Transverse colon (tissue), 4 donors: Measurements from ENCODE around the gene TAOK2. TPM values are rescaled to one million over a fixed set of nuclear protein-coding genes. Genes with fewer than 3 reads are reported as not detected.

Experiments used
- DNase-seq: peaks from one replicate; pipeline ENCODE4 v3.0.0-alpha.2; 2019
- H3K27ac ChIP-seq, 4 donors: fragments of 200-600 bp; sonication (generic); 2 replicates each; pipeline ENCODE4 v1.5.1; 2016 to 2018; ENCODE audit warnings: inconsistent platforms in 4 of 4
- H3K27me3 ChIP-seq: fragments of 200-600 bp; sonication (generic); 2 replicates; pipeline ENCODE4 v1.5.1; 2017; ENCODE audit warnings: inconsistent platforms
- H3K36me3 ChIP-seq, 4 donors: fragments of 200-600 bp; sonication (generic); 2 replicates each; pipeline ENCODE4 v1.5.1; 2017 to 2019; ENCODE audit warnings: inconsistent platforms in 4 of 4
- H3K4me1 ChIP-seq, 4 donors: fragments of 200-600 bp; sonication (generic); 2 replicates each; pipeline ENCODE4 v1.5.1; 2017 to 2020; ENCODE audit warnings: inconsistent platforms in 4 of 4
- H3K4me3 ChIP-seq, 4 donors: fragments of 200-600 bp; sonication (generic); 1 replicate in 1 of 4; 2 replicates in 3 of 4; pipeline versions ENCODE4 v1.5.1 to v1.6.1; 2017 to 2019; ENCODE audit warnings: inconsistent platforms in 4 of 4
- H3K9me3 ChIP-seq, 2 donors: fragments of 200-600 bp; sonication (generic); 2 replicates each; pipeline ENCODE4 v1.5.1; 2017 to 2019; ENCODE audit warnings: inconsistent platforms in 2 of 2
- EP300 ChIP-seq: sonication (generic); formaldehyde crosslinking; IDR thresholded peaks from one replicate; pipeline ENCODE4 v1.6.1; 2017; ENCODE audit warnings: antibody characterized with exemption, low read depth
- POLR2A ChIP-seq: fragments of 450-650 bp; IDR thresholded peaks from one replicate; pipeline ENCODE4 v1.6.1; 2016; ENCODE audit warnings: antibody characterized with exemption, mild to moderate bottlenecking, moderate library complexity
- POLR2AphosphoS5 ChIP-seq, 3 donors: sonication (generic); formaldehyde crosslinking; IDR thresholded peaks; one replicate each; pipeline ENCODE4 v1.6.1; 2016; ENCODE audit warnings: antibody characterized with exemption in 3 of 3
- WGBS, 2 donors: methylation state at CpG; one replicate each; pipeline ENCODE4 v1.1.5; 2018; ENCODE audit warnings: low coverage in 1 of 2; 5-methylcytosine and 5-hydroxymethylcytosine counted together
- in situ Hi-C, 4 donors: fragments of 200-750 bp; cut with MboI; loops; one replicate each; pipeline versions ENCODE4 v1.15.0 to v1.15.1; 2017; ENCODE audit warnings: low sequenced_read_pairs in 3 of 4, low pct_ligation_motif_present in 1 of 4, low pct_unique_long_range_greater_than_20kb in 1 of 4
- intact Hi-C: fragments of 100-400 bp; cut with DNase I; formaldehyde crosslinking; loops from one replicate; pipeline ENCODE4 v1.15.1; 2023; ENCODE audit warnings: low total_unique reads
- total RNA-seq, 4 donors: library from RNA; depleted of rRNA; stranded (reverse); fragments of >200 nt; gene quantifications; one replicate each; pipeline ENCODE4 v1.1.0, GENCODE V29; 2016
- TF ChIP-seq, protein P1 (sequence below), 5 experiments: fragments of 200-600 bp in 3 of 5; fragments of 450-650 bp in 2 of 5; sonication (generic) in 3 of 5; IDR thresholded peaks; 1 replicate in 2 of 5; 2 replicates in 3 of 5; pipeline ENCODE4 v1.5.1; 2016 to 2017; ENCODE audit warnings: antibody characterized with exemption in 5 of 5, inconsistent platforms in 3 of 5, mild to moderate bottlenecking in 2 of 5, moderate library complexity in 1 of 5

TAOK2 gene
- total RNA-seq, 4 donors from 2014 or later, result 54.6 to 103 (median 68.1) TPM

DNA sequence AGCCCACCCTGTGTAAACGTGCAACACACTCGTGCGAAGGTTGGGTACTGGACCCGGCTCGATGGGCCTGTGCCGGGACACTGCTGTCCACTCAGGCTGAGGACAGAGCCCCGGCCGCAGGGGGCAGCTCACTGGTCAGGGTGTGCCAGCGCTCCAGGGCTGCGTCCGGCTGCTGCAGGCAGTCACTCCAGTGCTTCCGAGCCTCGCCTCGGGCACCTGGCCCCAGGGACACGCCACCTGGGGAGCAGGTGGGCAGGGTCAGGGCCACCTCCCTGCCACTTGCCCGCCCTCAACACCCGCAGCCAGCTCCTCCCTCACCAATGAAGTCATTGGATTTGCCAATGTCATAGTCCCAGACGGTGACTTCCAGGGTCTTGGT is 32.4 kb downstream of the TAOK2 start:
- in situ Hi-C loops (loop anchor here in 2 of 4 donors (25.0 kb wide), 2 partner anchors 144 to 319 kb away; partner anchors contain the start of genes CDIPT (in 2 of the 2) and QPRT (in 1 of the 2)), intact Hi-C loops (no loop called here)
- no peaks in the 10 kb centered on the region for H3K9me3 ChIP-seq
- 56 to 83% methylated on average over 1 to 18 of the region's 18 CpGs for WGBS, 2 donors
- peaks cover 8 to 20% (median 17%) of the 10 kb centered on the region in 4 donors for H3K4me1 ChIP-seq
- H3K4me3 ChIP-seq, result no peak overlapping the region
- no peaks in the 10 kb centered on the region for H3K36me3 ChIP-seq
- no peak overlapping the region for H3K27ac ChIP-seq
- TF ChIP-seq EP300, result no peak
- no peak for TF ChIP-seq POLR2AphosphoS5 (IDR thresholded peaks at IDR 0.05)
- TF ChIP-seq POLR2A, result no peak
- TF ChIP-seq, protein P1, sequence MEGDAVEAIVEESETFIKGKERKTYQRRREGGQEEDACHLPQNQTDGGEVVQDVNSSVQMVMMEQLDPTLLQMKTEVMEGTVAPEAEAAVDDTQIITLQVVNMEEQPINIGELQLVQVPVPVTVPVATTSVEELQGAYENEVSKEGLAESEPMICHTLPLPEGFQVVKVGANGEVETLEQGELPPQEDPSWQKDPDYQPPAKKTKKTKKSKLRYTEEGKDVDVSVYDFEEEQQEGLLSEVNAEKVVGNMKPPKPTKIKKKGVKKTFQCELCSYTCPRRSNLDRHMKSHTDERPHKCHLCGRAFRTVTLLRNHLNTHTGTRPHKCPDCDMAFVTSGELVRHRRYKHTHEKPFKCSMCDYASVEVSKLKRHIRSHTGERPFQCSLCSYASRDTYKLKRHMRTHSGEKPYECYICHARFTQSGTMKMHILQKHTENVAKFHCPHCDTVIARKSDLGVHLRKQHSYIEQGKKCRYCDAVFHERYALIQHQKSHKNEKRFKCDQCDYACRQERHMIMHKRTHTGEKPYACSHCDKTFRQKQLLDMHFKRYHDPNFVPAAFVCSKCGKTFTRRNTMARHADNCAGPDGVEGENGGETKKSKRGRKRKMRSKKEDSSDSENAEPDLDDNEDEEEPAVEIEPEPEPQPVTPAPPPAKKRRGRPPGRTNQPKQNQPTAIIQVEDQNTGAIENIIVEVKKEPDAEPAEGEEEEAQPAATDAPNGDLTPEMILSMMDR (IDR thresholded peaks at IDR 0.05), result no peak
- peaks cover 25% of the 10 kb centered on the region for H3K27me3 ChIP-seq
- DNase-seq, result no peak

DNA sequence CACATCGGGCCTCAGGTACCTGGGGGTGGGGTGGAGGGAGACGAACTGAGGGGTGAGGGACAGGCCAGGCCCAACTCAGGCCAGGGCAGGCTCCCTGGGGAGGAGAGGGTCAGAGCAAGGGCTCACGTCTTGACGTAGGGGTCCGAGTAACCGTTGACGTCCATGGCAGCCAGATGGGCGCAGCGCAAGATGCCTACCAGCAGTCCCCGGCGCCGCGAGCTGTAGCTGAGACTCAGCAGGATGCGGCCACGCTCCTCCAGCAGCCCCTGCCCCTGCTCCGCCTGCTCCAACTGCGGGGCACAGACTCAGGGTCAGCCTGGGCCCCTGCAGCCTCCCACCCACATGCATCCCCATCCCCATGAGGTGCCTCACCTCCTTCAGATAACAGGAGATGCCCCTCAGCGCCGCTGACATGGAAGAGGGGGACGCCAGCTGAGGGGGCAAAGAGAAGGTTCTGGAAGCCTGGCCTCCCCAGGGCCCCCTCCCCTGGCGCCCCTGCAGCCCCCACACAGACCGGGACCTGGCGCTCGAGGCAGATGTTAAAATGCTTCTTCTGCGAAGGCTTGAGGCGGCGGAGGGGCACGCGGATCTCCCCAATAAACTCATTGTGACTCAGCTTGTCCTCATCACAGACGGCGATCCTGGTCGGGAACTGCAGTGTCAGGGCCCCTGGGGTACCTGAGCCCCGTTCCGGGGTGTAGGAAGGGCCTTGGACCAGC is 33.1 kb downstream of the TAOK2 start:
- WGBS, 2 donors, result 85% methylated on average over 34 of the region's 34 CpGs; no CpG with 5 or more reads in 1 of the 2 donors
- Histone ChIP-seq H3K4me1 (peaks cover 8 to 27% (median 23%) of the 10 kb centered on the region in 4 donors), H3K36me3 (no peaks in the 10 kb centered on the region), H3K27me3 (peaks cover 33% of the 10 kb centered on the region), H3K9me3 (no peaks in the 10 kb centered on the region), H3K27ac (no peak overlapping the region), H3K4me3 (no peak overlapping the region)
- DNase-seq, result no peak
- intact Hi-C loops (no loop called here), in situ Hi-C loops (loop anchor here in 2 of 4 donors (25.0 kb wide), 2 partner anchors 145 to 320 kb away; partner anchors contain the start of genes CDIPT (in 2 of the 2) and QPRT (in 1 of the 2))
- no peak for TF ChIP-seq POLR2AphosphoS5 (IDR thresholded peaks at IDR 0.05)
- TF ChIP-seq EP300, result no peak
- TF ChIP-seq POLR2A, result no peak
- TF ChIP-seq, protein P1 (IDR thresholded peaks at IDR 0.05), result no peak

DNA sequence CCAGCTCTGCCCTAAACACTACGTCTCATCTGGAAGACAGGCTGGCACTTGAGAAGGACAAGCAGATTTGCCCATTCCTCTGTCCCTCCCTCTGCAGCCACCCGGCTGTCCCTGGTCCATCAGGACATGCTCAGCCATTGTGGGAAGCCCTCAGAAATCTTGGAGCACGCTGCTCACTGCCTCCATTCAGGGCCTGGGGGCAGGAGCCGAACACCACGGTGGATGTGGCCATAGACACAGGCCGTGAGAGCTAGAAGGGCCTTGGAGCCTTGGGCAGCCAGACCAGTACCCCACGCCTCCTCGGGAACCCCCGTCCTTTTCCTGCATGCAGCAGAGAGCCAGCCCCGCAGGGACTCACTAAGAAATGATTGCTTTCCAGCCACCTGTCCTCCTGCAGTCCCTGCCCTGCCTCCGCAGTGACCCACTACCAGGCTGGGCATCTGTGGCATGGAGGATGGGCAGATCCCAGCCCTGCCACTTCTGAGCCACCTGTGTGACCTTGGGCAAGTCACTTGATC is 33.8 kb downstream of the TAOK2 start:
- WGBS, 2 donors, result 78% methylated on average over 4 of the region's 11 CpGs; no CpG with 5 or more reads in 1 of the 2 donors
- Histone ChIP-seq H3K27me3 (peaks cover 38% of the 10 kb centered on the region), H3K9me3 (no peaks in the 10 kb centered on the region), H3K4me3 (no peak overlapping the region), H3K36me3 (no peaks in the 10 kb centered on the region), H3K27ac (no peak overlapping the region), H3K4me1 (peaks cover 8 to 28% (median 23%) of the 10 kb centered on the region in 4 donors)
- in situ Hi-C loops, result loop anchor here in 2 of 4 donors (25.0 kb wide), 2 partner anchors 145 to 320 kb away; partner anchors contain the start of genes CDIPT (in 2 of the 2) and QPRT (in 1 of the 2)
- DNase-seq, result no peak
- no peak for TF ChIP-seq EP300
- TF ChIP-seq POLR2AphosphoS5 (IDR thresholded peaks at IDR 0.05), result no peak
- no peak for TF ChIP-seq POLR2A
- TF ChIP-seq, protein P1 (IDR thresholded peaks at IDR 0.05), result no peak
- intact Hi-C loops, result no loop called here

DNA sequence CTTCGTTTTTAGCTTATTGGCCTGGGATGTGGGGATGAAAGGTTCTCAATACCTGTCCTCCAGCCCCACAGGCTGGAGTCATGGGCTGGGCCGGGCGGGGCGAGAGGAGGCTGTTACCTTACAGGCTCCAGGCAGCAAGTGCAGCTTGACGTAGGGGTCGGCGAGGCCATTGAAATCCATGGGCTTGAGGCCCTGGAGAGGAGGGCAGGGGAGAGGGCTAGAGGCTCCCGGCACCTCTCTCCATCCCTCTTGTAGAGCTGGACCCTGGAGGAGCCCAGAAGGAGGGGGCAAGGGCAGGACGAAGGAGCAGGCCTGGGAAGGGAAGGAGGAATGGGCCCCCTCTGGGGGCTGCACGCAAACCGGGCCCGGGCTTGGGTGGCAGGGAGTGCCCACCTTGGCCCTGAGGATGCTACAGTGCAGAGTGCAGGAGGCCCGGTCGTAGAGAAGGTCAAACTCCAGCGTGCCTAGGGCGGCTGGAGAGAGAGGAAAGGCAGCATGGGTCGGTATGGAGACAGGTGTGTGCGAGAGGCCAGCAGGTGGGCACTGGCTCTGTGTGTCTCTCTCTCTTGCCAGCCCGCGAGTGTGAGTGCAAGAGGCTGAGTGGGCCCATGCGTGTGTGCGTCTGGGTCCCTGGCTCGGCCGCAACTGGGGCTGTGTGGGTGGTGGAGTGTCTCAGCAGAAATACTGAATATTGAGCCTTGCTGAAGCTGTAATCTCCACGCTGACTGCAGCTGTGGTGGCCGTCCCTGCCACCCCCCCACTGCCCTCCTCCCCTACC is 35.6 kb downstream of the TAOK2 start:
- Histone ChIP-seq H3K4me3 (no peak overlapping the region), H3K4me1 (peaks cover 8 to 28% (median 23%) of the 10 kb centered on the region in 4 donors), H3K27ac (no peak overlapping the region), H3K27me3 (peaks cover 42% of the 10 kb centered on the region), H3K9me3 (no peaks in the 10 kb centered on the region), H3K36me3 (no peaks in the 10 kb centered on the region)
- in situ Hi-C loops, result loop anchor here in 2 of 4 donors (25.0 kb wide), 2 partner anchors 147 to 322 kb away; partner anchors contain the start of genes CDIPT (in 2 of the 2) and QPRT (in 1 of the 2)
- DNase-seq, result no peak
- WGBS, 2 donors, result 41 to 43% methylated on average over 3 to 26 of the region's 26 CpGs
- TF ChIP-seq POLR2AphosphoS5 (IDR thresholded peaks at IDR 0.05) (no peak), POLR2A (no peak), EP300 (no peak)
- TF ChIP-seq, protein P1 (IDR thresholded peaks at IDR 0.05), result no peak
- intact Hi-C loops, result no loop called here
